Measurements from ENCODE around the gene TBCD.

- TF ChIP-seq CTCF (IDR thresholded peaks at IDR 0.05) (no peak), EHF (CRISPR knock-in tag; IDR thresholded peaks at IDR 0.05) (no peak), BHLHE40 (IDR thresholded peaks at IDR 0.05; ENCODE audit: low read depth, low read length) (no peak), RAD21 (conservative IDR thresholded peaks at IDR 0.05 in 1 of 2, IDR thresholded peaks at IDR 0.05 in 1 of 2) (no peak), SREBF2 (IDR thresholded peaks at IDR 0.05) (no peak), SMC3 (IDR thresholded peaks at IDR 0.05) (no peak), CBX8 (IDR thresholded peaks at IDR 0.05) (no peak), BCL3 (IDR thresholded peaks at IDR 0.05) (no peak)
Observed at GRCh38 chr17:82835766-82836512, 84.1 kb downstream of the TBCD start.
